ENCODE data around the gene TRAPPC3.

DNA sequence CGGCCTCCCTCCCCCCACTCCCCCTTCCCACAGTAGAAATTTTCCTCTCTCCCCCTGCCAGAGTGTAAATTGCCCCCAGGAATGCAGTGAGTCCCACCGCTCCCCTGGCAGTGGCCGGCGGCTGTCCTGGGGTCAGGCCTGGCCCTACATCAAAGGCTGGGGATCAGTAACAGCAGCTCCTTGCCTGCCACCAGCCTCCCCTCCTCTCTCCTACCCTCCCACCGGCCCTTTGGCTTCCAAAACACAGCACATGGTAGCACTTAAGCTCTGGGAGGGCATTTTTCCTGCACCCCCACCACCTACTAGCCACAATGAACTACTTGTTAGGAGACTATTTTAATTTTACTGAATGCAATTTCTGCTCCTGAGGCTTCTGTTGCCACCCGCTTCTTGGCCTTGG, 15.3 kb downstream of the TRAPPC3 start:
- TF ChIP-seq, protein P1, sequence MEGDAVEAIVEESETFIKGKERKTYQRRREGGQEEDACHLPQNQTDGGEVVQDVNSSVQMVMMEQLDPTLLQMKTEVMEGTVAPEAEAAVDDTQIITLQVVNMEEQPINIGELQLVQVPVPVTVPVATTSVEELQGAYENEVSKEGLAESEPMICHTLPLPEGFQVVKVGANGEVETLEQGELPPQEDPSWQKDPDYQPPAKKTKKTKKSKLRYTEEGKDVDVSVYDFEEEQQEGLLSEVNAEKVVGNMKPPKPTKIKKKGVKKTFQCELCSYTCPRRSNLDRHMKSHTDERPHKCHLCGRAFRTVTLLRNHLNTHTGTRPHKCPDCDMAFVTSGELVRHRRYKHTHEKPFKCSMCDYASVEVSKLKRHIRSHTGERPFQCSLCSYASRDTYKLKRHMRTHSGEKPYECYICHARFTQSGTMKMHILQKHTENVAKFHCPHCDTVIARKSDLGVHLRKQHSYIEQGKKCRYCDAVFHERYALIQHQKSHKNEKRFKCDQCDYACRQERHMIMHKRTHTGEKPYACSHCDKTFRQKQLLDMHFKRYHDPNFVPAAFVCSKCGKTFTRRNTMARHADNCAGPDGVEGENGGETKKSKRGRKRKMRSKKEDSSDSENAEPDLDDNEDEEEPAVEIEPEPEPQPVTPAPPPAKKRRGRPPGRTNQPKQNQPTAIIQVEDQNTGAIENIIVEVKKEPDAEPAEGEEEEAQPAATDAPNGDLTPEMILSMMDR (conservative IDR thresholded peaks at IDR 0.05 in 1 of 2, IDR thresholded peaks at IDR 0.05 in 1 of 2; ENCODE audit: extremely low read depth in 1 of 2, insufficient read depth in 1 of 2, low read depth in 1 of 2, low read length in 2 of 2) = no peak
- no peak for TF ChIP-seq EZH2 (IDR thresholded peaks at IDR 0.05; ENCODE audit: borderline replicate concordance, low read length)
